Measurements from ENCODE around the gene IL3RA.
"Not testable (repeated sequence)": the region's sequence is repeated elsewhere in the genome, so short reads cannot be mapped to it uniquely, and the experiment has no call there.

The IL3RA gene

DNA sequence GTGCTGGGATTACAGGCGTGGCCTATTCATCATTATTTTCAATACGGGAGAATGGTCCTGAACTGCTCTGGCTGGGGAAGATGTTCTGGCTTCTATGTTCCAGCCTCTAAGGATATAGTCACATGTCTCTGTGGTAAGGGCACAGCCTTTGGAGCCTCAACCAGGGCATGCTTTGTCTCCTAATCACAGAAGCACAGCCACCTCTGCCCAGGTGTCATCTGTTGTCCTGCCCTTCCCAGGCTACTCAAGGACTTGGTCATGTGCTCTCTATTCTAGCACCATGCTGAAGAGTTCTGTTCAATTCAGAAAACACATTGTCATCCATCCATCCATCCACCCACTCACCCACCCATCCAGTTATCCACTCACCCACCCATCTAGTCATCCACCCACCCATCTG is 86.6 kb downstream of the IL3RA start:
- no peak for DNase-seq (ENCODE audit: low read depth in 2 of 2)

DNA sequence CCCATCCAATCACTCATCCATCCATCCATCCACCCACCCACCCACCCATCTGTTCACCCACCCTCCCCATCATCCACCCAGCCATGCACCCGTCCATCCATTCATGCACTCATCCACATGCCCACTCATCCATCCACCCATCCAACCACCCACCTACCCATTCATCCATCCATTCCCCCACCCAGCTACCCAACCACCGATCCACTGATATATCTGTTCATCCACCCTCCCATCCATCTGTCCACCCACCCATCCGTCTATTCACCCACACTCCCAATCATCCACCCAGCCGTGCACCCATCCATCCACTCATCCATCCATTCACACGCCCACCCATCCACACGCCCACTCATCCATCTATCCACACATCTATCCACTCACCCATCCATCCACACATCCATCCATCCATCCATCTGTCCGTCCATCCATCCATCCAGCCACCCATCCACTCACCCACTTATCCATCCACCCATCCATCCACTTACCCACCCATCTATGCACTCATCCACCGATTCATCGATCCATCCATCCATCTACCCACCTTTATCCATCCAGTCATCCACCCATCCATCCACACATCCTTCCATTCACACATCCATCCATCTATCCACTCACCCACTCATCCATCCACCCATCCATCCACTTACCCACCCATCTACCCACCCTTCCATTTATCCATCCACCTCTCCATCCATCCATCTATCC is 87.7 kb downstream of the IL3RA start:
- DNase-seq (ENCODE audit: low read depth in 2 of 2), result no peak

DNA sequence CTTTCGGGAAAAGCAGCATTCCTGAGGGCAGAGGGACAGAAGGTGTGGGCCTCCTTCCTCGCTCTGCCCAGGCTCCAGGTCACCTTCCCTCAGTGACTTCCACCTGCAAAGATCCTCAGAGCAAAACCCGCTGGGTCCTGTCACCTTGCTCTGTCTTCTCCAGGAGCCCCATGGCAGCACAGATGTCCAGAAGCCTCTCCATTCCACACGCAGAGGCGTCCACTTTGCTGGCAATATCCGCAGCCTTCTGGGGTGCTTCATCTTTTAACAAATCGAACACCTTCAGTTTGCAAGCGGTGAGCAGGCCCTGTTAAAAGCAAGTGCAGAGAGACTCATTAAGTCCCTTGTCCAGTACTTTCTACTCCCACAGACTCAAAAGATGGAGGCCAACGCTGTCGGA is 88.8 kb downstream of the IL3RA start:
- no peak for DNase-seq (ENCODE audit: low read depth in 2 of 2)

DNA sequence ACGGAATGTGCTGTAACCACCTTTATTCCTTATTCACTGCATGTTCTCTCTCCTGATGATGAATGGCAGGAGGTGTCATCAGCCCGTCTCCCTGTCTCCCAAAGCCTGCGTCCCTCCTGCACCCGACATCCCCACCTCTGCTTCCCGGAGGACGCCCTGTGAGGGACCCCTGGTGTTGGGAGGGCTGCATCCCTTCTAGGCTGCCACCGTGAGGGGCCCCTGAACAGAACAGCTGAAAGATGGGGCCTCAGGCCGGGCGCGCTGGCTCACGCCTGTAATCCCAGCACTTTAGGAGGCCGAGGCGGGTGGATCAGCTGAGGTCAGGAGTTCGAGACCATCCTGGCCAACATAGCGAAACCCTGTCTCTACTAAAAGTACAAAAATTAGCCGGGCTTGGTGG is 89.7 kb downstream of the IL3RA start:
- not testable (repeated sequence) for DNase-seq (ENCODE audit: low read depth in 2 of 2)

DNA sequence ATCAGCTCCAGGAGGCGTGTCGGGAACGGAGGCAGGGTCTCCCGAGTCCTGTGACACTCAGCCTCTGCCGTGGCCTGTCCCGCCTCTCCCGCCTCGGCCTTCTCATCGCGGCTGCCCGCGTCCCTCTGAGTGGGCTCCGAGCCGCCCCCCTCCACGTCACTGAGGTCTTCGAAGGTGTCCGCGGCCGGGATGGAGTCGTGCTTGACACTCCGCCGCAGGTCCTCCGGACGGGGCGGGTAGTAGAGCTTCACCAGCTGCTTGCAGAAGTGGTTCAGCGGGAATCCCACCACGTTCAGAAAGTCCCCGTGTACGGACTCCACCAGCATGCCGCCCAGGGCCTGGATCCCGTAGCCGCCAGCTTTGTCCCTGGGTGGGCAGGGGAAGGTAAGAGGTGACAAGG is 91.2 kb downstream of the IL3RA start:
- no peak for DNase-seq (ENCODE audit: low read depth in 2 of 2)

DNA sequence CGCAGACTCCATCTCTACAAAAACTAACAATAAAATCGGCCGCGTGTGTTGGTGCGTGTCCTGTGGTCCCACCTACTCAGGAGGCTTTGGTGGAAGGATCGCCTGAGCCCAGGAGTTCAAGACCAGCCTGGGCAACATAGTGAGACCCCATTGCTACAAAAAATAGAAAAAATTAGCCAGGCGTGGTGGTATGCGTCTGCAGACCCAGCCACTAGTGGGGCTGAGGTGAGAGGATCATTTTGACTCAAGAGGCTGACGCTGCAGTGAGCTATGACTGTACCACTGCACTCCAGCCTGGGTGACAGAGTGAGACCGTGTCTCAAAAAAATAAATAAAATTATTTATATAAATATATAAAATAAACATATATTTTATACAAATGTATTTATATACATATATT is 93.9 kb downstream of the IL3RA start:
- no peak for DNase-seq (ENCODE audit: low read depth in 2 of 2)

Measured in stimulated activated CD8-positive, alpha-beta memory T cell treated with anti-CD3 and anti-CD28 coated beads, Interleukin-15, amount 100 ng/mL, for 48 hours (primary cell).